Subcutaneous abdominal adipose tissue (tissue), 5 donors: ENCODE measurements around the gene SPATA9.

Experiments used
- H3K27ac ChIP-seq: one replicate; pipeline ENCODE4 v1.7.0; 2013; ENCODE audit warnings: low read depth, mild to moderate bottlenecking, inconsistent platforms, low read length, moderate library complexity
- H3K27me3 ChIP-seq, 5 donors: one replicate each; pipeline ENCODE4 v1.7.0; 2013; ENCODE audit warnings: low read length in 5 of 5, inconsistent platforms in 1 of 5; ENCODE audit not compliant: control insufficient read depth in 5 of 5, insufficient read depth in 4 of 5
- H3K36me3 ChIP-seq, 5 donors: one replicate each; pipeline ENCODE4 v1.7.0; 2013; ENCODE audit warnings: low read length in 5 of 5; ENCODE audit not compliant: control insufficient read depth in 5 of 5, insufficient read depth in 5 of 5
- H3K4me1 ChIP-seq, 5 donors: one replicate each; pipeline ENCODE4 v1.7.0; 2013; ENCODE audit warnings: low read length in 5 of 5, mild to moderate bottlenecking in 3 of 5, moderate library complexity in 1 of 5; ENCODE audit not compliant: control insufficient read depth in 5 of 5, insufficient read depth in 5 of 5
- H3K4me3 ChIP-seq, 5 donors: one replicate each; pipeline ENCODE4 v1.7.0; 2013; ENCODE audit warnings: low read length in 5 of 5, low read depth in 1 of 5
- H3K9ac ChIP-seq, 5 donors: one replicate each; pipeline ENCODE4 v1.7.0; 2013; ENCODE audit warnings: low read length in 5 of 5, mild to moderate bottlenecking in 4 of 5, moderate library complexity in 3 of 5
- H3K9me3 ChIP-seq, 5 donors: one replicate each; pipeline ENCODE4 v1.7.0; 2013; ENCODE audit warnings: low read length in 5 of 5; ENCODE audit not compliant: control insufficient read depth in 5 of 5
- donor health status: healthy.
- donor health status: healthy.
- donor health status: healthy.
- donor health status: healthy.
- donor health status: healthy.

Gene SPATA9

GRCh38 chr5:95610546-95610945, 72.2 kb downstream of the SPATA9 start:
- peaks cover 0 to 5% (median 3%) of the 10 kb centered on the region in 5 donors for H3K9me3 ChIP-seq
- H3K27ac ChIP-seq: no peak overlapping the region
- no peaks in the 10 kb centered on the region for H3K27me3 ChIP-seq
- H3K4me1 ChIP-seq: no peaks in the 10 kb centered on the region
- H3K36me3 ChIP-seq: no peaks in the 10 kb centered on the region
- H3K4me3 ChIP-seq: no peak overlapping the region
- H3K9ac ChIP-seq: no peak overlapping the region

GRCh38 chr5:95609711-95610110, 73.1 kb downstream of the SPATA9 start:
- H3K27me3 ChIP-seq: no peaks in the 10 kb centered on the region
- H3K4me1 ChIP-seq: no peaks in the 10 kb centered on the region
- H3K9ac ChIP-seq: no peak overlapping the region
- H3K9me3 ChIP-seq: peaks cover 0 to 5% (median 3%) of the 10 kb centered on the region in 5 donors
- H3K27ac ChIP-seq: no peak overlapping the region
- H3K36me3 ChIP-seq: no peaks in the 10 kb centered on the region
- no peak overlapping the region for H3K4me3 ChIP-seq
